HG02981 (cell line): ENCODE results near the gene KLHL8.

Source experiments
- ATAC-seq: cut with Tn5 transposase; IDR thresholded peaks from one replicate; pipeline ENCODE4 v1.9.1; 2021; ENCODE audit warnings: mild to moderate bottlenecking, moderate library complexity; ENCODE audit not compliant: unreplicated experiment

The KLHL8 gene

DNA sequence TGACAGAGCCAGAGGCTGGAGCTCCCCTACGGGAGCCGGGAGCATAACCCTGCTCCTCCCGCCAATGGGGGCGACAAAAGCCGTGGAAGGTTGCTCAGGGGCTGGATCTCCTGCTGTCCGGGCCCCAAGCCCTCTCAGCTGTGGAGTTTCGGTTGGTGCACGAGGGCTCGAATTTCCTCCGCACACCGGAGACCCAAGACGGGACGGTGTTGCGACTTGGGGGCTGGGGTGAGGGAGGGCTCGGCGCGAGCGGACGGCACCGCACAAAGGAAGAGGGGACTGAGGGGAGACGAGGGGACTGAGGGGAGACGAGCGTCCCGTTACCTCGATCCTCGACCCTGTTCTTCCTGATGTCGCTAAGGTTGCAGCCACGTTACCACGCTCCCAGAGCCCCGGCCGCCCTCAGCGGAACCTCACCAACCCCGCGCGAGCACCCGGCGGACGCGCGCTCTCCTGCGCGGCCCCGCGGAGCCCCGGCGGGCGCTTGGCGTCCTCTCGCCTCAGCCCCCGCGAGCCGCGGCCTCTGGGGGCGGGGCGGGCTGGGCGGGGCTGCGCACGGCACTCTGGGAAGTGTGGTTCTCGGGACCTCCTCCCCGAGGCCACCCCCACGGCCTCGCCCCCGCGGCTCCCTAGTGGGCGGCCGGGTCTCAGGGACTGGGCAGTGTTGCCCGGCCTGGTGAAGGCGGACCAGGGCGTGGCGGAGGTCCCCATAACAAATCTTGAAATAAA is at the start of gene KLHL8:
KLHL8 (minus strand) TSS at position 525 of the 729 bp plus-strand sequence. CDS start 25,079 bp downstream, outside the sequence.
- peak; percentile 91 for ATAC-seq

DNA sequence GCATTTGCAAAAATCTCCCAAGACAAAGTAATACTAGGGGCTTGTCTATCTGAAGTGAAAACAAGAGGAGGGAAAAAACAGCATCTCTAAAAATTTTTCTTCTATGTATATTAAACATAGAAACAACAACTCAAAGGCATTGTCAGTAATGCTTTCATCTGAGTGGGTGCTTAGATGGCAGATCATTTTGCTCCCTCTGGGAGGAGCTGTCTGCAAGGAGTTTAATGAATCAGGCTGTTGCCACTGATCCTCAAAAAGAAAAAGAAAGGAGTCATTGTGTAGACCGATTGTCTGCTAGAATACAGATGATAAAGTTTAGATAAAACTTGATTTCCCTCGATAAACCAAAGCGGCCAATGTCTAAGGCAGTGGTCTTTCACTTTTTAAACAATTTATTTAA is 49.7 kb upstream of the KLHL8 start:
- no peak for ATAC-seq

- no peak for ATAC-seq
These were observed 48.0 kb upstream of the KLHL8 start for GRCh38 chr4:87268411-87268810.

DNA sequence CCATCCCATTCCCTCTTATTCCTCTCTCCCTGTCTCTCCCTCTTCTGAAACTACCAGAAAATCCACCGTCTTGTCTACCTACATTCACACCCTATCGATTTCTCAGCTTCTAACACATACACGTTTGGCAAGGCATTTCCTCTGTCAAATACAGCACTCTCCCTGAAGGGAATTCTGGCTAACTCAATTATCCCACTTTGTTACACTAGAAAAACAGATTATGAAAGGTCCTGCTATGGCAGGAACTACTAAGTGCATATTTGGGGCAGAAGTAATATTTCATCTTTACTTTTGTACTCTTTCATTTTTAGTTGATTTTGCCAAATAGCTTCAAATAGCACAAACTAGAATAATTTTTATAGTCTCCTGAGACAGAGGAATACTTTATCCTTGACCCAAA is 46.6 kb upstream of the KLHL8 start:
- no peak for ATAC-seq

DNA sequence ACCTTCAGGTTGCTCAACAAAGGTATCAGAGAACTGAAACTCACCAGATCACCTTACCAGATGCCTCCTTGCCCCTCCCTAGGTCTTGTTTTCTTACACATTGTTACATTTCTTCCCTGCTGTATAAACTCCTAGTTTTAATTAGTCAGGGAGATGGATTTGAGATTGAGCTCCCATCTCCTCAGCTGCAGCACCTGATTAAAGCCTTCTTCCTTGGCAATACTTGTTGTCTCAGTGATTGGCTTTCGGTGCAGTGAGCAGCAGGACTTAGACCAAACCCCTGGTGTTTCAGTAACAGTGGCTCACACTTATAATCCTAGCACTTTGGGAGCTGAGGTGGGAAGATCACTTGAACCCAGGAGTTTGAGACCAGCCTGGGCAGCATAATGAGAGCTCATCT is 42.5 kb upstream of the KLHL8 start:
- no peak for ATAC-seq

DNA sequence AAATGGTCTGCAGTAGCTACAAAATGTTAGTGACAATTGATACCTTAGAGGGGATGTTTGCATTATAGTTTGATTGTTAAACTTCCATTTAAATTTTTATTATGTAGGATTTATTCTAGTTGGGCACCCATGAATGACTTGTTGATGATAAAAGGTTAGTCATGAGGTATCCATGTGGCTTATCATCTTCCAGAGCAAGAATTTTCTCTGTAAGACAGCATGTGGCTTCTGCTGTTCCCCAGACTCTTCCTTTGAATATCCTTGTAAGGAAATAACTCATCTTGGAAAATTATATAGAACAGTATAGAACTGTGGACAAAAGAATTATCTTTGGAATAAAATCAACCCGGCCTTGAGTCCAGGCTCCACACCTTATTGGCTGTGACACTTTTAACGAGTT is 40.1 kb upstream of the KLHL8 start:
- ATAC-seq, result no peak

DNA sequence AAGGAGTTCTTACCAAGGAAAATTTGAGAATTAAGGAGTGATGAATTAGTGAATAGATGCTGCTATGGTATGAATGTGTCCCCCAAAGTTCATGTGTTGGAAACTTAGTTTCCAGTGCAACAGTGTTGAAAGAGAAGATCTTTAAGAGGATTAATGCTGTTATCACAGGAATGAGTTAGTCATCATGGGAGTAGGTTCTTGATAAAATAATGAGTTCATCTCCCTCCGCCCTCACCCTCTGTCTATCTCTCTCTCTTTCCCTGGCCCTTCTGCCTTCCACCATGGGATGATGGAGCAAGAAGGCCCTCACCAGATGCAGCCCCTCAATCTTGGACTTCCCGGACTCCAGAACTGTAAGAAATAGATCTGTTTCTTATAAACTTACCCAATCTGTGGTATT is 38.3 kb upstream of the KLHL8 start:
- no peak for ATAC-seq

- ATAC-seq, result no peak
These were observed 37.1 kb upstream of the KLHL8 start for GRCh38 chr4:87257523-87257922.

GRCh38 chr4:87255755-87256154 is 35.3 kb upstream of the KLHL8 start:
- ATAC-seq, result no peak

GRCh38 chr4:87251106-87251505 is 30.7 kb upstream of the KLHL8 start:
- no peak for ATAC-seq

DNA sequence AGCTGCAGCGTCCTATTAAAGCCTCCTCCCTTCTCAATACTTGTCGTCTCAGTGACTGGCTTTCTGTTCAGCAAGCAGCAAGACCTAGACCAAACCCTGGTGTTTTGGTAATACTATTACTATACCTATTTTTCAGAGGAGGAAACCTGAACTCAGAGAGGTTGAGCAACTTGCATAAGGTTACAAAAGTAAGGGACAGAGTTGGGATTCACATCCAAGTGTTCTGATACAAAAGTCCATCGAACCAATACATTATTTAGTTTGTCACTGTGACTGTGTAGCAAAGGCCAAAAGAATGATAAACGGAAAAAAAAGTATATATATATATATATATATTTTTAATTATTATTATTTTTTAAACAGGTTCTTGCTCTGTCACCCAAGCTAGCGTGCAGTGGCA is 29.9 kb upstream of the KLHL8 start:
- no peak for ATAC-seq

- no peak for ATAC-seq
These were observed 29.1 kb upstream of the KLHL8 start for GRCh38 chr4:87249332-87250019.

- ATAC-seq, result no peak
These were observed 23.1 kb upstream of the KLHL8 start for GRCh38 chr4:87243426-87244053.

- no peak for ATAC-seq
These were observed 20.9 kb upstream of the KLHL8 start for GRCh38 chr4:87241336-87241735.

DNA sequence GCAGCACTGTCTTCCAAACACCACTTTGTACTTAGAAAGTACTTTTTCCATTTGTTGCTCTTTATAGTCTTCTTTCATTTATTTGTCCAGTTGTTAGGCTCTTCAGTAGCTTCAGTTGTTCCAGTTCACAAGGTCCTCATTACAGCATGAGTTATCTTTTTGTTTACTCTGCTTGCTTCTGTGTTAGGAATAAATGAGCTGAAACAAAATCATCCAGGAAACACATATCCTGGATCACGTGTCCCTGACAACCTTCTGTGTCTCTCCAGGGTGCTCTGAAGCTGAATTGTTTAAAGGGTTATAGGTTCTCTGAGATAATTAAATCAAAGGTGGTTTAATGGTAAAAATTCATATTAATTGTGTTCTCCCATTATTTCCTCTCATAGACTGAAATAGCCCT is 19.9 kb upstream of the KLHL8 start:
- ATAC-seq, result no peak

- no peak for ATAC-seq
These were observed 19.4 kb upstream of the KLHL8 start for GRCh38 chr4:87239821-87240220.

DNA sequence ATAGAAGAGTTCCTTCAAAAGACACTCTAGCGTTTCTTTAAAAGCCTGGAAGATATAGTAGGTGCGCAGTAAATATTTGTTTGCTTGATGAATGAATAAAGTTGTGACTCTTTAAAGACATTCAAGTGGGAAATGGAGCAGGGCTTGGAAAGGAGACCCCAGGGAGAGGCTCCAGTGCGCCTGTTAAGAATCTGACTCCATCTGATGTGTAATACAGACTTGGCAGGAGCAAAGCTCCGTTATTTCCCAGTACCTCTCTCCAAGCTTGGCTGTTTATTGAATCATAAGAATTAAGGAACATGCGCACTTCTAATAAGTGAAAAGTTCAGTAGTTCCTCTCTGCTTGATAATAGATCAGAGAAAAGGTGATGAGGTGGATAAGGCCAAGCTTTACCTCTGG is 18.8 kb upstream of the KLHL8 start:
- ATAC-seq, result no peak

DNA sequence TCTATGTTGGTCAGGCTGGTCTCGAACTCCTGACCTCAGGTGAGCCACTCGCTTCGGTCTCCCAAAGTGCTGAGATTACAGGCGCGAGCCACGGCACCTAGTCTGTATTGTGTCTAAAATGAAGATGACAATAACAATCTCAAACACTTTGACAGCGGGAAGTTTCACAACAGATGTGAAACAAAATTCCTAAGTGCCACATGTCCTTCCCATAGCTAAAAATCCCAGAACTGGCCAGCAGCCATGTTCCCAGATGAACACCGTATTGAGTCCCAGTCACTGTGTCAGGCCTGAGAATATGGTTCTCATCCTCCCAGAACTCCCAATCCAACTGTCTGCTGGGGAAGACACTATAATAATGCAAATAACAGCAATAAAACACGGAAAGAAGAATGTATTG is 16.4 kb upstream of the KLHL8 start:
- no peak for ATAC-seq

DNA sequence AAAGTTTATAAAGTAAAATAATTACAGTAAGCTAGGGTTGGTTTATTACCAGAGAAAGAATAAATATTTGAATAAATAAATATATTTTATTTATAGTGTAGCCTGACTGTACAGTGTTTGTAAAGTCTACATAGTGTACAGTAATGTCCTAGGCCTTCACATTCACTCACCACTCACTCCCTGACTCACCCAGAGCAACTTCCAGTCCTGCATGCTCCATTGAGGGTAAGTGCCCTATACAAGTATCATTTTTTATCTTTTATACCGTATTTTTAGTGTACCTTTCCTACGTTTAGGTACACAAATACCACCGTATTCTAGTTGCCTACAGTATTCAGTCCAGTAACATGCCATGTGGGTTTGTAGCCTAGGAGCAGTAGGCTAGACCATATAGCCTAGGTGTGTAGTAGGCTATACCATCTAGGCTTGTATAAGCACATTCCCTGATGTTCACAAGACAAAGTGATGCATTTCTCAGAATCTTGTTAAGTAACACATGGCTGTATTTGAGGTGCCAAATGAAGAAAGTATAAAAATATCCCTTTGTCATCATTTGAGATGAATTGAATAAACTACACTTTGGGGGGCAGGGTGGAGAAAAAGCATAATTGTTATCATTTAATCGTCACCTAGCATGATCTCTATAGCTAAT is 14.7 kb upstream of the KLHL8 start:
- no peak for ATAC-seq

DNA sequence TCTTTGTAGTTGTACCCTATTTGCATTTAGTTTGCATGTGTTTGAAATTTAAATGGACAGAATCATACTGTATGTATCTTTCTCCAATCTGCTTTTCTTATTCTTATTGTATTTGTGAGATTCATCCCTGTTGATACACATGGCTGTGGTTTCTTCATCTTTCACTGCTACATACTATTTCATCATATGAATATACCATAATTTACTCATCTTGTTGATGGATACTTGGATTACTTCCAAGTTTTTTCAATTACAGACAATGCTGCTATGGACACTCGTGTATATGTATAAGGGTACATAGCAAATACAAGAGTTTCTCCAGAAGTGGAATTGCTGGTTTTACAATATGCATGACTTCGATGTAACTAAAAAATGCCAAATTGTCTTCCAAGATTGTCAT is 11.8 kb upstream of the KLHL8 start:
- ATAC-seq, result no peak

- ATAC-seq, result no peak
These were observed 10.4 kb upstream of the KLHL8 start for GRCh38 chr4:87230806-87231205.

- no peak for ATAC-seq
These were observed 9.6 kb upstream of the KLHL8 start for GRCh38 chr4:87229979-87230378.
